B cell (primary cell): ENCODE measurements around the gene PSEN1.

Source experiments
- CTCF ChIP-seq: fragments of 200-600 bp; IDR thresholded peaks from one replicate; pipeline ENCODE4 v1.8.0; 2022; ENCODE audit warnings: antibody characterized with exemption, mild to moderate bottlenecking
- EZH2 ChIP-seq: IDR thresholded peaks from 2 replicates; pipeline ENCODE4 v1.6.1; 2012; ENCODE audit warnings: borderline replicate concordance, low read depth, mild to moderate bottlenecking, moderate library complexity, low read length; ENCODE audit not compliant: insufficient read depth, poor library complexity, severe bottlenecking

- TF ChIP-seq EZH2, result no peak
- no peak for TF ChIP-seq CTCF
These were observed 86.7 kb downstream of the PSEN1 start for GRCh38 chr14:73223049-73223448.
